Ascending aorta (tissue), 2 donors: ENCODE results near the gene TSPO2. TPM values are rescaled to one million over a fixed set of nuclear protein-coding genes. Genes with fewer than 3 reads are reported as not detected.

Source experiments
- DNase-seq, 2 donors: peaks; one replicate each; pipeline ENCODE4 v3.0.0-alpha.2; 2019; ENCODE audit warnings: low spot score in 2 of 2
- H3K27ac ChIP-seq, 2 donors: fragments of 200-600 bp; sonication (generic); one replicate each; pipeline ENCODE4 v1.5.1; 2016 to 2017; ENCODE audit warnings: mild to moderate bottlenecking in 1 of 2
- H3K27me3 ChIP-seq: fragments of 200-600 bp; sonication (generic); one replicate; pipeline ENCODE4 v1.5.1; 2017
- H3K36me3 ChIP-seq, 2 donors: fragments of 200-600 bp; sonication (generic); one replicate each; pipeline ENCODE4 v1.5.1; 2016
- H3K4me1 ChIP-seq, 2 donors: fragments of 200-600 bp; sonication (generic); one replicate each; pipeline ENCODE4 v1.5.1; 2016 to 2017; ENCODE audit warnings: mild to moderate bottlenecking in 1 of 2
- H3K4me3 ChIP-seq, 2 donors: fragments of 200-600 bp; sonication (generic); one replicate each; pipeline ENCODE4 v1.5.1; 2016 to 2017; ENCODE audit warnings: mild to moderate bottlenecking in 1 of 2
- H3K9me3 ChIP-seq, 2 donors: fragments of 200-600 bp; sonication (generic); one replicate each; pipeline ENCODE4 v1.5.1; 2016
- CTCF ChIP-seq, 3 experiments: fragments of 200-600 bp in 2 of 3; fragments of 450-650 bp in 1 of 3; sonication (generic) in 2 of 3; IDR thresholded peaks; one replicate each; pipeline ENCODE4 v1.5.1; 2016 to 2019; ENCODE audit warnings: antibody characterized with exemption in 3 of 3, mild to moderate bottlenecking in 1 of 3, moderate library complexity in 1 of 3
- intact Hi-C: fragments of 100-400 bp; cut with DNase I; formaldehyde crosslinking; loops from one replicate; pipeline ENCODE4 v1.15.1; 2023
- total RNA-seq: library from RNA; depleted of rRNA; stranded (reverse); fragments of >200 nt; gene quantifications from one replicate; pipeline ENCODE4 v1.1.0, GENCODE V29; 2016

TSPO2 gene
- total RNA-seq, 1 donor from 2014 or later: not detected

- no peaks in the 10 kb centered on the region for H3K9me3 ChIP-seq
- intact Hi-C loops: no loop called here
- H3K27me3 ChIP-seq: no peaks in the 10 kb centered on the region
- H3K4me1 ChIP-seq: no peaks in the 10 kb centered on the region
- no peak overlapping the region for H3K4me3 ChIP-seq
- no peak overlapping the region for H3K27ac ChIP-seq
- DNase-seq: no peak
- H3K36me3 ChIP-seq: no peaks in the 10 kb centered on the region
- TF ChIP-seq CTCF (IDR thresholded peaks at IDR 0.05): no peak
These were observed 1.2 kb upstream of the TSPO2 start for GRCh38 chr6:41040940-41041536.

GRCh38 chr6:41043151-41043550 is 884 bp downstream of the TSPO2 start:
- Histone ChIP-seq H3K4me1 (no peaks in the 10 kb centered on the region), H3K9me3 (no peaks in the 10 kb centered on the region), H3K36me3 (no peaks in the 10 kb centered on the region), H3K27ac (no peak overlapping the region), H3K27me3 (no peaks in the 10 kb centered on the region), H3K4me3 (no peak overlapping the region)
- no peak for TF ChIP-seq CTCF (IDR thresholded peaks at IDR 0.05)
- intact Hi-C loops: no loop called here
- DNase-seq: no peak

GRCh38 chr6:41045664-41046063 is 3.4 kb downstream of the TSPO2 start:
- Histone ChIP-seq H3K9me3 (no peaks in the 10 kb centered on the region), H3K27me3 (no peaks in the 10 kb centered on the region), H3K4me1 (no peaks in the 10 kb centered on the region), H3K27ac (no peak overlapping the region), H3K4me3 (no peak overlapping the region), H3K36me3 (no peaks in the 10 kb centered on the region)
- intact Hi-C loops: no loop called here
- no peak for DNase-seq
- no peak for TF ChIP-seq CTCF (IDR thresholded peaks at IDR 0.05)

GRCh38 chr6:41046084-41046483 is 3.8 kb downstream of the TSPO2 start:
- H3K27me3 ChIP-seq: no peaks in the 10 kb centered on the region
- intact Hi-C loops: no loop called here
- DNase-seq: no peak
- H3K4me1 ChIP-seq: no peaks in the 10 kb centered on the region
- no peak overlapping the region for H3K4me3 ChIP-seq
- TF ChIP-seq CTCF (IDR thresholded peaks at IDR 0.05): no peak
- H3K9me3 ChIP-seq: no peaks in the 10 kb centered on the region
- H3K27ac ChIP-seq: no peak overlapping the region
- H3K36me3 ChIP-seq: no peaks in the 10 kb centered on the region

- no peaks in the 10 kb centered on the region for H3K9me3 ChIP-seq
- H3K4me1 ChIP-seq: no peaks in the 10 kb centered on the region
- DNase-seq: no peak
- intact Hi-C loops: no loop called here
- H3K36me3 ChIP-seq: no peaks in the 10 kb centered on the region
- no peaks in the 10 kb centered on the region for H3K27me3 ChIP-seq
- TF ChIP-seq CTCF (IDR thresholded peaks at IDR 0.05): no peak
- no peak overlapping the region for H3K27ac ChIP-seq
- no peak overlapping the region for H3K4me3 ChIP-seq
These were observed 5.0 kb downstream of the TSPO2 start for GRCh38 chr6:41047306-41047705.
